ENCODE measurements around the gene ARHGEF18.

DNA sequence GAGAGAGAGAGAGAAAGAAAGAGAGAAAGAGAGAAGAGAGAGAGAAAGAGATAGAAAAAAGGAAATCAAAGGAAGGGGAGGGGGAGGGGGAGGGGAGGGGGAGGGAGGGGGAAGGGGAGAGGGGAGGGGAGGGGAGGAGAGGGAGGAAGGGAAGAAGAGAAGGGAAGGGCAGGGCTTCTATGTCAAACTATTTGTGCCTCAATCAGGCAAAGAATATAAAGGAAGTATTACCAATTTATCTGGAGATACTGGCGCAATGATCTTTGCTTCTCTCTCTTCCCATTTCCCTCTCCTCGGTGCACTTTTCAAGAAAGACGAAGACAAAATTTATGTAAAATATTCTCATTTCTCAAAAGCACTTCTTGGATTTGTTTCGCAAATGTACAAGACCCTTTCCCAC, 45.3 kb upstream of the ARHGEF18 start:
- TF ChIP-seq, protein P1, sequence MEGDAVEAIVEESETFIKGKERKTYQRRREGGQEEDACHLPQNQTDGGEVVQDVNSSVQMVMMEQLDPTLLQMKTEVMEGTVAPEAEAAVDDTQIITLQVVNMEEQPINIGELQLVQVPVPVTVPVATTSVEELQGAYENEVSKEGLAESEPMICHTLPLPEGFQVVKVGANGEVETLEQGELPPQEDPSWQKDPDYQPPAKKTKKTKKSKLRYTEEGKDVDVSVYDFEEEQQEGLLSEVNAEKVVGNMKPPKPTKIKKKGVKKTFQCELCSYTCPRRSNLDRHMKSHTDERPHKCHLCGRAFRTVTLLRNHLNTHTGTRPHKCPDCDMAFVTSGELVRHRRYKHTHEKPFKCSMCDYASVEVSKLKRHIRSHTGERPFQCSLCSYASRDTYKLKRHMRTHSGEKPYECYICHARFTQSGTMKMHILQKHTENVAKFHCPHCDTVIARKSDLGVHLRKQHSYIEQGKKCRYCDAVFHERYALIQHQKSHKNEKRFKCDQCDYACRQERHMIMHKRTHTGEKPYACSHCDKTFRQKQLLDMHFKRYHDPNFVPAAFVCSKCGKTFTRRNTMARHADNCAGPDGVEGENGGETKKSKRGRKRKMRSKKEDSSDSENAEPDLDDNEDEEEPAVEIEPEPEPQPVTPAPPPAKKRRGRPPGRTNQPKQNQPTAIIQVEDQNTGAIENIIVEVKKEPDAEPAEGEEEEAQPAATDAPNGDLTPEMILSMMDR (conservative IDR thresholded peaks at IDR 0.05): no peak
- TF ChIP-seq EZH2 (IDR thresholded peaks at IDR 0.05; ENCODE audit: low read depth): no peak
